Tibial nerve (tissue), 4 donors: ENCODE measurements around the gene HPGDS. TPM values are rescaled to one million over a fixed set of nuclear protein-coding genes. Genes with fewer than 3 reads are reported as not detected.

ENCODE experiments used
- DNase-seq, 2 donors: peaks; one replicate each; pipeline ENCODE4 v3.0.0-alpha.2; 2019; ENCODE audit warnings: low spot score in 2 of 2
- H3K27ac ChIP-seq, 4 donors: fragments of 200-600 bp; sonication (generic) in 3 of 4; one replicate each; pipeline ENCODE4 v1.5.1; 2017 to 2019; ENCODE audit warnings: mild to moderate bottlenecking in 1 of 4
- H3K27me3 ChIP-seq, 2 donors: fragments of 200-600 bp; sonication (generic) in 1 of 2; one replicate each; pipeline versions ENCODE4 v1.5.1 to v1.6.0; 2017 to 2019
- H3K36me3 ChIP-seq, 3 donors: fragments of 200-600 bp; sonication (generic); one replicate each; pipeline ENCODE4 v1.5.1; 2018 to 2019
- H3K4me1 ChIP-seq, 4 donors: fragments of 200-600 bp; sonication (generic) in 3 of 4; one replicate each; pipeline ENCODE4 v1.5.1; 2017 to 2019
- H3K4me3 ChIP-seq, 4 donors: fragments of 200-600 bp; sonication (generic) in 3 of 4; one replicate each; pipeline ENCODE4 v1.5.1; 2017 to 2019; ENCODE audit warnings: mild to moderate bottlenecking in 1 of 4, moderate library complexity in 1 of 4
- H3K9me3 ChIP-seq, 4 donors: fragments of 200-600 bp; sonication (generic) in 3 of 4; one replicate each; pipeline ENCODE4 v1.5.1; 2017 to 2019
- EP300 ChIP-seq, 2 donors: sonication (generic); formaldehyde crosslinking; IDR thresholded peaks; one replicate each; pipeline ENCODE4 v1.6.1; 2017; ENCODE audit warnings: antibody characterized with exemption in 2 of 2, mild to moderate bottlenecking in 1 of 2
- POLR2A ChIP-seq, 2 donors: fragments of 450-650 bp; IDR thresholded peaks; one replicate each; pipeline ENCODE4 v1.6.1; 2017; ENCODE audit warnings: antibody characterized with exemption in 2 of 2, mild to moderate bottlenecking in 2 of 2, moderate library complexity in 2 of 2
- WGBS, 2 donors: methylation state at CpG; one replicate each; pipeline ENCODE4 v1.1.5; 2018; 5-methylcytosine and 5-hydroxymethylcytosine counted together
- total RNA-seq, 4 donors: library from RNA; depleted of rRNA; stranded (reverse); fragments of >200 nt; gene quantifications; one replicate each; pipeline ENCODE4 v1.1.0, GENCODE V29; 2016
- TF ChIP-seq, protein P1 (sequence below), 5 experiments: fragments of 200-600 bp in 3 of 5; fragments of 450-650 bp in 2 of 5; sonication (generic) in 3 of 5; IDR thresholded peaks; one replicate each; pipeline ENCODE4 v1.5.1; 2016 to 2019; ENCODE audit warnings: antibody characterized with exemption in 5 of 5, mild to moderate bottlenecking in 3 of 5, moderate library complexity in 2 of 5

HPGDS gene
- total RNA-seq, 4 donors from 2014 or later, result 1.1 to 3.6 (median 1.8) TPM; not detected in 1

DNA sequence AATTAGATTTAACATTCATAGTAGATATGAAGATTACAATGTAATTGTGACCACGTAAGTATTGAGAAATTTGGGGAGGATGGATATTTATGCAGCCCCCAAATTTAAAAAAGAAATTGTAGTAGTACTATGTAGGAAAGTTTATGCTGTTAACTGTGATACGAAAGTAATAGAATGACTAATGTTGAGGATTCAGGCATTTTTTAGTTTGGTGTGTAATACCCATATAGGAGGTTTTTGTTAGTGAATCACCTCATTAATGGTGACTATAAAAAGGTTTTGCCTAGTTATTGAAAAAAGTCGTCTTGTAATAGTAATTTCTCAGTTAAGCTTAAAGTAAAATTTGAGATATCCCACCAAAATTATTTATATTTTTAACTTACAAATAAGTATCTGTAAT, 67.7 kb downstream of the HPGDS start:
- 94 to 96% methylated on average over 3 of the region's 3 CpGs for WGBS, 2 donors
- H3K27ac ChIP-seq, result no peak overlapping the region
- no peak for DNase-seq
- no peaks in the 10 kb centered on the region for H3K9me3 ChIP-seq
- H3K36me3 ChIP-seq, result peaks cover 0 to 86% (median 0%) of the 10 kb centered on the region in 3 donors
- TF ChIP-seq EP300 (IDR thresholded peaks at IDR 0.05), result no peak
- TF ChIP-seq, protein P1, sequence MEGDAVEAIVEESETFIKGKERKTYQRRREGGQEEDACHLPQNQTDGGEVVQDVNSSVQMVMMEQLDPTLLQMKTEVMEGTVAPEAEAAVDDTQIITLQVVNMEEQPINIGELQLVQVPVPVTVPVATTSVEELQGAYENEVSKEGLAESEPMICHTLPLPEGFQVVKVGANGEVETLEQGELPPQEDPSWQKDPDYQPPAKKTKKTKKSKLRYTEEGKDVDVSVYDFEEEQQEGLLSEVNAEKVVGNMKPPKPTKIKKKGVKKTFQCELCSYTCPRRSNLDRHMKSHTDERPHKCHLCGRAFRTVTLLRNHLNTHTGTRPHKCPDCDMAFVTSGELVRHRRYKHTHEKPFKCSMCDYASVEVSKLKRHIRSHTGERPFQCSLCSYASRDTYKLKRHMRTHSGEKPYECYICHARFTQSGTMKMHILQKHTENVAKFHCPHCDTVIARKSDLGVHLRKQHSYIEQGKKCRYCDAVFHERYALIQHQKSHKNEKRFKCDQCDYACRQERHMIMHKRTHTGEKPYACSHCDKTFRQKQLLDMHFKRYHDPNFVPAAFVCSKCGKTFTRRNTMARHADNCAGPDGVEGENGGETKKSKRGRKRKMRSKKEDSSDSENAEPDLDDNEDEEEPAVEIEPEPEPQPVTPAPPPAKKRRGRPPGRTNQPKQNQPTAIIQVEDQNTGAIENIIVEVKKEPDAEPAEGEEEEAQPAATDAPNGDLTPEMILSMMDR (IDR thresholded peaks at IDR 0.05), result no peak
- TF ChIP-seq POLR2A (IDR thresholded peaks at IDR 0.05), result no peak
- no peak overlapping the region for H3K4me3 ChIP-seq
- no peaks in the 10 kb centered on the region for H3K27me3 ChIP-seq
- H3K4me1 ChIP-seq, result no peaks in the 10 kb centered on the region

DNA sequence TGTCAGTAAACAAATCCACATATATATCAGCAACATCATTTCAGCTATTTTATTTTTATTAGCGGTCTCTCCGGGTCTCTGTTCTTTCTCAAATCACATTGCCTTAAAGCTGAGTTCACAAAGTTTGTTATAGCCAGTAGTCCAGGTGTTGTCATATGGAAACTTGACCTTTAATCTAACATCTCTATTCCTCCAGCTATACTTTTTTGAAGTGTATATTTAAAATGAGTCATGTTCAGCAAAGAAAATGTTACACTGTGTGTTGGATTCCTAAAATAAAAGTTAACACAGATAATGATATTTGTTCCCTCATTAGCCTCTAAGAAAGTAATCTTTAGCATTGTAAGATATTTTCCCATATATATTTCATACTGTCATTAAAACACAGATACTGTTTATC, 71.4 kb downstream of the HPGDS start:
- 67 to 94% methylated on average over 2 of the region's 2 CpGs for WGBS, 2 donors
- Histone ChIP-seq H3K27ac (no peak overlapping the region), H3K4me1 (no peaks in the 10 kb centered on the region), H3K4me3 (no peak overlapping the region), H3K27me3 (no peaks in the 10 kb centered on the region), H3K36me3 (peaks cover 0 to 54% (median 0%) of the 10 kb centered on the region in 3 donors), H3K9me3 (no peaks in the 10 kb centered on the region)
- DNase-seq, result no peak
- TF ChIP-seq, protein P1 (IDR thresholded peaks at IDR 0.05), result no peak
- no peak for TF ChIP-seq POLR2A (IDR thresholded peaks at IDR 0.05)
- TF ChIP-seq EP300 (IDR thresholded peaks at IDR 0.05), result no peak

DNA sequence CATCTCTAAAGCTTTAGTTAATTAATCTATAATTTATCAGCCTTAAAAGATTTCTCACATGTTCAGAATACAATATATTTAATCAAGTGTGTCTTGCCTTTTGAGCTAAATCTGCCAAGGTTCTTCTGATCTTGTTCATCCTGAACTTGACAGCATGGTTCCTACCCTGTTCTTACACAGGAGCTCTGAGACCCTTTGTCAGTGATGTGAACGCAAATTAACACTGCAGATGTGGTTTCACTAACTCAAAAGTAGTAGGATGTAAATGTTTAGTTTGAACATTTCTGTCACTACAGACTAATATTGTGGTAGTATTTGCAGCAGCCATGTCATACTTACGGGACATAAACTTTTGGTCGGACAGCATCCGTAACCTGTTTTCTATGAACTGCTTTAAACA, 75.6 kb downstream of the HPGDS start:
- no peak for DNase-seq
- peaks cover 0 to 13% (median 0%) of the 10 kb centered on the region in 3 donors for H3K36me3 ChIP-seq
- no peak overlapping the region for H3K27ac ChIP-seq
- no peaks in the 10 kb centered on the region for H3K4me1 ChIP-seq
- 94 to 98% methylated on average over 4 of the region's 4 CpGs for WGBS, 2 donors
- H3K27me3 ChIP-seq, result no peaks in the 10 kb centered on the region
- no peak for TF ChIP-seq EP300 (IDR thresholded peaks at IDR 0.05)
- TF ChIP-seq, protein P1 (IDR thresholded peaks at IDR 0.05), result no peak
- no peak for TF ChIP-seq POLR2A (IDR thresholded peaks at IDR 0.05)
- H3K9me3 ChIP-seq, result no peaks in the 10 kb centered on the region
- no peak overlapping the region for H3K4me3 ChIP-seq

DNA sequence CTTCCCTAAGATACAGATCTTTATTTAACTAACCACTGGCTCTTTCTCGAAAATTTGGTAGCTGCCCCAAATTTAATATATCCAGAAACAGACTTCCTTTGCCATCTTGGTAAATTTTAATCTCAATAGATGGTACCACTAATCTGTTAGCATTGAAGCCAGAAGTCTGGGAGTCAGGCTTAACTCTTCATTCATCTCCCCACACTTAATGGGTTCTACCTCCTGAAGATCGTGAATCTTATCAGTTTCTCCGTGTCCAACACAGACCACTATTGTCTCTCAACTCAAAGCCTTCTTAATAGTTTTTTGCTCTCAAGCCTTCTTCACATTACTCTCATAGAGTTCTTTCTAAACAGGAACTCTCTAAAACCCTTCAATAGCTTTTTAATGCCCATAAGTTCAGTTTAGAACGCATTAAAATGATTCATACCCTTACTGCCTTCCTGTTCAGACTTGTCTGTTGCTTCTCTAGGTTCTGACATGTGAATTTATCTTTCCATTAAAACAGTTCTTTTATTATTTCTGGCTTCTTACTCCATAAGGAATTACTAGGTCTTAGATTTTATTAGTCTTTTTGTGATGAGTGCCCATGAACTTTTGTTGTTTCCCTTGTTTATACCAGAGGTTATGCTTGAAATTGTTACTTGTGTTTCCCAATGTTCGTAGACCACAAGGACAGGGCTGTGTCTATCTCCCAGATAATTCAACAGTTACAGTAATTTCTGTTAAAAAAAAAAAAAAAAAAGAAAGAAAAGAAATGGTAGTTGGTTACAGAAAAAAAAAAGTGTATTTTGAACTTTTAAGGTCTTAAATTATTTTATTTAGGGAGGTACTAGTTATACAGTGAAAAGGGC, 80.2 kb downstream of the HPGDS start:
- Histone ChIP-seq H3K4me1 (no peaks in the 10 kb centered on the region), H3K36me3 (peaks cover 0 to 19% (median 0%) of the 10 kb centered on the region in 3 donors), H3K27me3 (no peaks in the 10 kb centered on the region), H3K27ac (no peak overlapping the region), H3K9me3 (no peaks in the 10 kb centered on the region), H3K4me3 (no peak overlapping the region)
- 69 to 75% methylated on average over 5 of the region's 5 CpGs for WGBS, 2 donors
- DNase-seq, result no peak
- TF ChIP-seq, protein P1 (IDR thresholded peaks at IDR 0.05), result no peak
- no peak for TF ChIP-seq EP300 (IDR thresholded peaks at IDR 0.05)
- TF ChIP-seq POLR2A (IDR thresholded peaks at IDR 0.05), result no peak

DNA sequence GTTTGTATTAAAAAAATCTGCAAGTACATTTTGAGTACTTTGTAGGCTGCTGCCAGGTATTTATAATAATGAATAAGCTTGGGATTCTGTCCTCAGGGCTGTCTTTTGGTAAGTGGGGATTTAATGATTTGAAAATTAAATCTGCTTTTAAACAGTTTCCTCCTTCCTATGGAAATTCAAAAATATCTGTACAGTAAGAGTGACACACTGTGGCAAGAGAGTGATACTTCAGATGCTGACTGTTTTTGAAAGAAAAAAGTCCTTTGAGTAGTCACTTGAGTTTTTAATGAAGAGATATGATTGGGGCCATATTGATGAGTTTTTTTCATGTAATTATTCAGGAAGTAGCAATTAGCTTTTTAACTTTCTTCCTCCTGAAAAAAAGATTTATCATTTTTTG, 85.8 kb downstream of the HPGDS start:
- Histone ChIP-seq H3K4me3 (no peak overlapping the region), H3K4me1 (peaks cover 0 to 4% (median 0%) of the 10 kb centered on the region in 4 donors), H3K27ac (no peak overlapping the region), H3K27me3 (no peaks in the 10 kb centered on the region), H3K9me3 (no peaks in the 10 kb centered on the region), H3K36me3 (peaks cover 0 to 40% (median 0%) of the 10 kb centered on the region in 3 donors)
- TF ChIP-seq EP300 (IDR thresholded peaks at IDR 0.05), result no peak
- TF ChIP-seq, protein P1 (IDR thresholded peaks at IDR 0.05), result peak in 1 of 5 experiments; percentile 8
- DNase-seq, result no peak
